Measurements from ENCODE around the gene RAB5A. TPM values are rescaled to one million over a fixed set of nuclear protein-coding genes. Genes with fewer than 3 reads are reported as not detected.

The RAB5A gene
- 94.1 and 103 TPM in 2 replicates for polyA plus RNA-seq

GRCh38 chr3:19946832-19947548 is at the start of gene RAB5A:
RAB5A (plus strand) TSS chr3:19947097; CDS start chr3:19950899, 3,802 bp downstream.

GRCh38 chr3:19934098-19934566 is 12.8 kb upstream of the RAB5A start, which contains the start of gene EFHB:
EFHB (minus strand) TSS chr3:19934217; CDS start chr3:19934018, 199 bp downstream.

GRCh38 chr3:20012164-20012563 is 65.3 kb downstream of the RAB5A start, which contains the start of gene PP2D1:
PP2D1 (minus strand) TSS chr3:20012264; CDS start chr3:20012072, 192 bp downstream.

Other genes with a start within 250 kb of the RAB5A start
- 0.32 and 4.0 TPM in 2 replicates for gene EFHB, start 12.9 kb upstream of the RAB5A start, polyA plus RNA-seq
- gene PP2D1, start 65.2 kb downstream of the RAB5A start, polyA plus RNA-seq, result not detected in 2 replicates
- gene KAT2B, start 93.3 kb downstream of the RAB5A start, polyA plus RNA-seq, result 77.0 and 78.8 TPM in 2 replicates
- 0.95 and 1.9 TPM in 2 replicates for gene SGO1, start 239.1 kb downstream of the RAB5A start, polyA plus RNA-seq